ENCODE results near the gene NANOS2. TPM values are rescaled to one million over a fixed set of nuclear protein-coding genes. Genes with fewer than 3 reads are reported as not detected.

The NANOS2 gene
- total and polyA plus RNA-seq, 12 donors = not detected

- DNase-seq = no peak
- Histone ChIP-seq H3K9me3 (no peaks in the 10 kb centered on the region), H3K4me3 (peak within 1 kb of the TSS; percentile 58 to 87 (median 78)), H3K4me1 (peaks cover 0 to 20% (median 18%) of the 10 kb centered on the region in 9 donors), H3K27ac (peak within 1 kb of the TSS; percentile 55 to 88 (median 83)), H3K36me3 (peaks cover 0 to 32% (median 5%) of the 10 kb centered on the region in 9 donors), H3K27me3 (no peaks in the 10 kb centered on the region)
- TF ChIP-seq, protein P1, sequence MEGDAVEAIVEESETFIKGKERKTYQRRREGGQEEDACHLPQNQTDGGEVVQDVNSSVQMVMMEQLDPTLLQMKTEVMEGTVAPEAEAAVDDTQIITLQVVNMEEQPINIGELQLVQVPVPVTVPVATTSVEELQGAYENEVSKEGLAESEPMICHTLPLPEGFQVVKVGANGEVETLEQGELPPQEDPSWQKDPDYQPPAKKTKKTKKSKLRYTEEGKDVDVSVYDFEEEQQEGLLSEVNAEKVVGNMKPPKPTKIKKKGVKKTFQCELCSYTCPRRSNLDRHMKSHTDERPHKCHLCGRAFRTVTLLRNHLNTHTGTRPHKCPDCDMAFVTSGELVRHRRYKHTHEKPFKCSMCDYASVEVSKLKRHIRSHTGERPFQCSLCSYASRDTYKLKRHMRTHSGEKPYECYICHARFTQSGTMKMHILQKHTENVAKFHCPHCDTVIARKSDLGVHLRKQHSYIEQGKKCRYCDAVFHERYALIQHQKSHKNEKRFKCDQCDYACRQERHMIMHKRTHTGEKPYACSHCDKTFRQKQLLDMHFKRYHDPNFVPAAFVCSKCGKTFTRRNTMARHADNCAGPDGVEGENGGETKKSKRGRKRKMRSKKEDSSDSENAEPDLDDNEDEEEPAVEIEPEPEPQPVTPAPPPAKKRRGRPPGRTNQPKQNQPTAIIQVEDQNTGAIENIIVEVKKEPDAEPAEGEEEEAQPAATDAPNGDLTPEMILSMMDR (IDR thresholded peaks at IDR 0.05) = no peak
- peak in 1 of 8 donors; percentile 1 for ATAC-seq
- intact Hi-C loops (cut with DNase I) = loop anchor here in 1 of 10 donors (1.0 kb wide), 1 partner anchor 16 kb away; the partner anchor contains the start of gene IRF2BP1
- WGBS, 2 donors = 0 to 1% methylated on average over 47 of the region's 47 CpGs
These were observed 12.5 kb downstream of the NANOS2 start, which contains the start of gene MYPOP for GRCh38 chr19:45901912-45902650. MYPOP (minus strand) TSS chr19:45902613; CDS start chr19:45901773, 840 bp downstream.

DNA sequence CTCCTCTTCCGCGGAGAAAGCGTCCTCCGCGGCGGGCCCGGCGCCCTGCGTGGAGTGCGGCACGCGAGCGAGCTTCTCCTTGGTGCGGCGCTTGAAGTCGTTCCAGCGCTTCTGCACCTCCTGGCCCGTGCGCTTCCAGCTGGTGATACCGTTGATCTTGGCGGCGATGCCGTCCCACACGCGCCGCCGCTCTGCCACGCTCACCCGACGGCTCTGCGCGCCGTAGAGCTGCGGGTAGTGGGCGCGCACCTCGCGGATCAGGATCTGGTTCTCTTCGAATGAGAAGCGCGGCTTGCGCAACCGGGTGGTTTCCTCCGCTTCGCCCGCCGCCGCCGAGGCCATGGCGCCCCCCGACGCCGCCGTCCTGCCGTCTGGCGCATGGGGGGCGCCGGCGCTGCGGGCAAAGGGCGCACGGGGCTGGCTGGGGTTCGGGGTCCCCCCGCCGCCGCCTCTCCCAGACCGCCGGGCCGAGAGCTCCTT, 13.1 kb downstream of the NANOS2 start:
- no peaks in the 10 kb centered on the region for H3K9me3 ChIP-seq
- H3K27me3 ChIP-seq = no peaks in the 10 kb centered on the region
- H3K4me1 ChIP-seq = peaks cover 0 to 20% (median 18%) of the 10 kb centered on the region in 9 donors
- peak overlapping the region; percentile 58 to 87 (median 78) for H3K4me3 ChIP-seq
- peak in 1 of 2 donors; percentile 57 for DNase-seq
- WGBS, 2 donors = 11 to 17% methylated on average over 69 of the region's 69 CpGs
- TF ChIP-seq, protein P1 (IDR thresholded peaks at IDR 0.05) = no peak
- intact Hi-C loops (cut with DNase I) = no loop called here
- peaks cover 0 to 36% (median 5%) of the 10 kb centered on the region in 9 donors for H3K36me3 ChIP-seq
- peak overlapping the region in 5 of 10 donors; percentile 3 to 86 (median 78) for H3K27ac ChIP-seq
- ATAC-seq = no peak

GRCh38 chr19:45900738-45901431, 13.7 kb downstream of the NANOS2 start:
- intact Hi-C loops (cut with DNase I) = no loop called here
- no peak overlapping the region for H3K27ac ChIP-seq
- peaks cover 0 to 38% (median 5%) of the 10 kb centered on the region in 9 donors for H3K36me3 ChIP-seq
- no peaks in the 10 kb centered on the region for H3K27me3 ChIP-seq
- WGBS, 2 donors = 69 to 70% methylated on average over 22 of the region's 22 CpGs
- TF ChIP-seq, protein P1 (IDR thresholded peaks at IDR 0.05) = no peak
- ATAC-seq (no peak), DNase-seq (no peak)
- H3K4me3 ChIP-seq = peak overlapping the region; percentile 58 to 87 (median 78)
- H3K9me3 ChIP-seq = no peaks in the 10 kb centered on the region
- peaks cover 0 to 20% (median 18%) of the 10 kb centered on the region in 9 donors for H3K4me1 ChIP-seq

- TF ChIP-seq, protein P1 (IDR thresholded peaks at IDR 0.05) = no peak
- H3K4me3 ChIP-seq = no peak overlapping the region
- H3K9me3 ChIP-seq = no peaks in the 10 kb centered on the region
- peaks cover 0 to 20% (median 18%) of the 10 kb centered on the region in 9 donors for H3K4me1 ChIP-seq
- intact Hi-C loops (cut with DNase I) = no loop called here
- no peaks in the 10 kb centered on the region for H3K27me3 ChIP-seq
- H3K36me3 ChIP-seq = peaks cover 0 to 46% (median 5%) of the 10 kb centered on the region in 9 donors
- DNase-seq (no peak), ATAC-seq (no peak)
- no peak overlapping the region for H3K27ac ChIP-seq
- WGBS, 2 donors = 95 to 100% methylated on average over 4 of the region's 4 CpGs
These were observed 14.5 kb downstream of the NANOS2 start for GRCh38 chr19:45899919-45900589.

All from heart right ventricle (tissue), 16 donors.